ENCODE measurements around the gene FBXL22.
"Not testable (repeated sequence)": the region's sequence is repeated elsewhere in the genome, so short reads cannot be mapped to it uniquely, and the experiment has no call there.

FBXL22 gene

GRCh38 chr15:63595065-63595464 lies 2.1 kb upstream of the FBXL22 start:
- no peak for DNase-seq

GRCh38 chr15:63595688-63596087 lies 1.5 kb upstream of the FBXL22 start:
- DNase-seq: no peak

GRCh38 chr15:63596676-63597037 lies 530 bp upstream of the FBXL22 start:
- no peak for DNase-seq

GRCh38 chr15:63597821-63598220 lies 634 bp downstream of the FBXL22 start:
- DNase-seq: no peak

GRCh38 chr15:63598473-63599400 lies 1.6 kb downstream of the FBXL22 start:
- DNase-seq: no peak

GRCh38 chr15:63599401-63600000 lies 2.3 kb downstream of the FBXL22 start:
- DNase-seq: no peak

GRCh38 chr15:63600001-63600615 lies 2.9 kb downstream of the FBXL22 start:
- no peak for DNase-seq

- peak; percentile 39 for DNase-seq
These were observed 3.4 kb downstream of the FBXL22 start for GRCh38 chr15:63600616-63601025.

GRCh38 chr15:63601026-63601703 lies 4.0 kb downstream of the FBXL22 start:
- no peak for DNase-seq

GRCh38 chr15:63601704-63602185 lies 4.6 kb downstream of the FBXL22 start:
- peak; percentile 25 for DNase-seq

GRCh38 chr15:63602595-63602994 lies 5.4 kb downstream of the FBXL22 start:
- DNase-seq: no peak

GRCh38 chr15:63603516-63603915 lies 6.3 kb downstream of the FBXL22 start:
- no peak for DNase-seq

GRCh38 chr15:63604281-63604680 lies 7.1 kb downstream of the FBXL22 start:
- DNase-seq: no peak

GRCh38 chr15:63605036-63605435 lies 7.8 kb downstream of the FBXL22 start:
- DNase-seq: no peak

GRCh38 chr15:63605816-63606215 lies 8.6 kb downstream of the FBXL22 start:
- no peak for DNase-seq

GRCh38 chr15:63606308-63606707 lies 9.1 kb downstream of the FBXL22 start:
- DNase-seq: no peak

GRCh38 chr15:63608989-63609388 lies 11.8 kb downstream of the FBXL22 start:
- no peak for DNase-seq

- DNase-seq: no peak
These were observed 12.3 kb downstream of the FBXL22 start for GRCh38 chr15:63609448-63609847.

GRCh38 chr15:63610209-63610841 lies 13.1 kb downstream of the FBXL22 start:
- DNase-seq: peak; percentile 40

- DNase-seq: no peak
These were observed 14.0 kb downstream of the FBXL22 start for GRCh38 chr15:63611177-63611576.

- DNase-seq: no peak
These were observed 15.1 kb downstream of the FBXL22 start for GRCh38 chr15:63612300-63612699.

GRCh38 chr15:63615935-63616334 lies 18.7 kb downstream of the FBXL22 start:
- no peak for DNase-seq

- DNase-seq: not testable (repeated sequence)
These were observed 20.0 kb downstream of the FBXL22 start for GRCh38 chr15:63617147-63617546.

All from NCI-H748 treated with DMSO at 0.1 percent for 48 hours (cell line).